ENCODE data around the gene TWF2. TPM values are rescaled to one million over a fixed set of nuclear protein-coding genes. Genes with fewer than 3 reads are reported as not detected.

TWF2 gene
- total and polyA plus RNA-seq, 10 of the 15 experiments (the other 5 are each of a cell fraction or from before 2014, with no cell fraction given): 0.16 to 106 (median 68.5) TPM

GRCh38 chr3:52250122-52250521 is 11.2 kb upstream of the TWF2 start:
- H3K9me3 ChIP-seq (replicated peaks; ENCODE audit: control insufficient read depth, insufficient read depth, low read length): no peaks in the 10 kb centered on the region
- ChIA-PET SMC1A (ENCODE audit: uncharacterized antibody, unreplicated experiment) (interaction anchor here (1.4 kb wide), 2 partner anchors 9 to 10 kb away, joined by 3 to 5 read pairs; no protein-coding TSS in a partner anchor), POLR2A (interaction anchor here (0.8 to 7.8 kb wide), 3 partner anchors 10 to 30 kb away, joined by 3 to 60 read pairs (median 4); partner anchors contain the start of gene WDR82), CTCF (interaction anchor here (1.2 to 1.5 kb wide), 3 partner anchors 10 to 30 kb away, joined by 3 to 4 read pairs (median 3); no protein-coding TSS in a partner anchor), RAD21 (ENCODE audit: unreplicated experiment) (interaction anchor here (1.0 kb wide), 1 partner anchor 27 kb away, joined by 5 read pairs; no protein-coding TSS in a partner anchor)
- H4K20me1 ChIP-seq (ENCODE audit: control insufficient read depth, insufficient read depth): no peaks in the 10 kb centered on the region
- no peak for DNase-seq (ENCODE audit: low read depth, low spot score)
- H3K4me2 ChIP-seq (ENCODE audit: control insufficient read depth, insufficient read depth): no peak overlapping the region
- H3K9ac ChIP-seq (ENCODE audit: control insufficient read depth, insufficient read depth, low read length): no peak overlapping the region
- TF ChIP-seq RELA (IDR thresholded peaks at IDR 0.05; ENCODE audit: borderline replicate concordance, partially characterized antibody): no peak
- TF ChIP-seq E2F4 (IDR thresholded peaks at IDR 0.05; ENCODE audit: low read depth, low read length): no peak
- TF ChIP-seq, protein P1, sequence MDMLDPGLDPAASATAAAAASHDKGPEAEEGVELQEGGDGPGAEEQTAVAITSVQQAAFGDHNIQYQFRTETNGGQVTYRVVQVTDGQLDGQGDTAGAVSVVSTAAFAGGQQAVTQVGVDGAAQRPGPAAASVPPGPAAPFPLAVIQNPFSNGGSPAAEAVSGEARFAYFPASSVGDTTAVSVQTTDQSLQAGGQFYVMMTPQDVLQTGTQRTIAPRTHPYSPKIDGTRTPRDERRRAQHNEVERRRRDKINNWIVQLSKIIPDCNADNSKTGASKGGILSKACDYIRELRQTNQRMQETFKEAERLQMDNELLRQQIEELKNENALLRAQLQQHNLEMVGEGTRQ (IDR thresholded peaks at IDR 0.05; ENCODE audit: borderline replicate concordance, low read depth, low read length): no peak
- no peak for TF ChIP-seq E2F8 (IDR thresholded peaks at IDR 0.05; ENCODE audit: low read depth, partially characterized antibody)
- TF ChIP-seq TARDBP (IDR thresholded peaks at IDR 0.05; ENCODE audit: borderline replicate concordance): no peak
- H3K27me3 ChIP-seq (replicated peaks in 1 of 2; ENCODE audit: control insufficient read depth in 2 of 2, insufficient read depth in 2 of 2, low read length in 1 of 2): no peaks in the 10 kb centered on the region
- no peak overlapping the region for H2AFZ ChIP-seq (ENCODE audit: control insufficient read depth, low read depth, low read length)
- intact Hi-C loops (cut with micrococcal nuclease; ENCODE audit: unreplicated experiment): no loop called here
- in situ Hi-C loops (cut with MboI): no loop called here
- peaks cover 4% of the 10 kb centered on the region for H3K79me2 ChIP-seq (ENCODE audit: control insufficient read depth, insufficient read depth, low read length)
- 100% methylated on average over 1 of the region's 1 CpG for WGBS (ENCODE audit: insufficient coverage, insufficient replicate concordance, low lambda C conversion rate, missing lambda C conversion rate)
- no peak for FAIRE-seq
- no peak for ATAC-seq
- BruUV-seq (replicated peaks): no TSS peak
- H3K4me1 ChIP-seq (ENCODE audit: control insufficient read depth, insufficient read depth, low read length): peaks cover 37% of the 10 kb centered on the region
- no peak overlapping the region for H3K4me3 ChIP-seq
- H3K27ac ChIP-seq (ENCODE audit: control insufficient read depth, insufficient read depth): no peak overlapping the region
- H3K36me3 ChIP-seq (ENCODE audit: control insufficient read depth in 2 of 2, insufficient read depth in 2 of 2, low read length in 1 of 2): peaks cover 19 to 25% of the 10 kb centered on the region in 2 experiments

All from GM12878 (cell line).